NCI-H1694 (cell line): ENCODE results near the gene CSF1R.
A peak's percentile ranks its signal among the peaks of the same experiment; 100 is the strongest.

Source experiments
- DNase-seq: peaks from one replicate; lab custom pipeline; 2025; lab: John Stamatoyannopoulos, UW

Gene CSF1R

DNA sequence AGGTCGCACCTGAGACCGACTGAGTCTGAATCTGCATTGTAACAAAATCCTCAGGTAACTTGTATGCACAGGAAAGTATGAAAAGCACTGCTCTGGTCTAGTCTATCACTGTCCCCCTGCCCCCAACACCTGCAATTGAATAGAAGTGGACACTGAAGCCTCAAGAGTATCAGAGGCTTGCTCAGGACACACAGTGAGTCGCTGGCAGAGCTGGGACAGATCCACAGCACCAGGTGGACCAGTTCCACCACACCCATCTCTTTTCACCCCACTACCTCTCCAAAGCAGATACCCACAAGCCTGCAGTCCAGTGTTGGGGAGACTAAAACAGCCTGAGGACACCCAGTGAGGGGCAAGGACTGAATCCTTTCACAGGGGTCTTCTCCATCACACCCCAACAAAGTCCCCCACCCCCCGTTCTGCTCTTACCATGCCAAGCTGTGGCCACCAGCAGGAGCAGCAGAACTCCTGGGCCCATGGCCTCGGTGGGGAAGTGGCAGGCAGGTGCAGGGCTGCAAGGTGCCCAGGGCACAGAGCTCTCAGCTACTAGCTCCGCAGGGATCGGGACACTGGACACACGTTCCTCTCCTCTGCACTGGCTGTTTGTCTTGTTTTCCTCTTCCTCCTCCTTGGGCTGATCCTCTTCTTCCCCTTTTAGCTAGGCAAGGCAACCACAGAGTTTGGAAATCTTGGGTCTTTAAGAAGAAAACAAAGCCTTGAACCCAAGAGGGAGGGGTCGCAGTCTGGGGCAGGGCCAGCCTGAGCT, at the start of gene CSF1R:
Gene CSF1R, minus strand, starts transcription at position 605 of the 766 bp plus-strand sequence. Its CDS starts 127 bp downstream, at position 478.
- no peak for DNase-seq

DNA sequence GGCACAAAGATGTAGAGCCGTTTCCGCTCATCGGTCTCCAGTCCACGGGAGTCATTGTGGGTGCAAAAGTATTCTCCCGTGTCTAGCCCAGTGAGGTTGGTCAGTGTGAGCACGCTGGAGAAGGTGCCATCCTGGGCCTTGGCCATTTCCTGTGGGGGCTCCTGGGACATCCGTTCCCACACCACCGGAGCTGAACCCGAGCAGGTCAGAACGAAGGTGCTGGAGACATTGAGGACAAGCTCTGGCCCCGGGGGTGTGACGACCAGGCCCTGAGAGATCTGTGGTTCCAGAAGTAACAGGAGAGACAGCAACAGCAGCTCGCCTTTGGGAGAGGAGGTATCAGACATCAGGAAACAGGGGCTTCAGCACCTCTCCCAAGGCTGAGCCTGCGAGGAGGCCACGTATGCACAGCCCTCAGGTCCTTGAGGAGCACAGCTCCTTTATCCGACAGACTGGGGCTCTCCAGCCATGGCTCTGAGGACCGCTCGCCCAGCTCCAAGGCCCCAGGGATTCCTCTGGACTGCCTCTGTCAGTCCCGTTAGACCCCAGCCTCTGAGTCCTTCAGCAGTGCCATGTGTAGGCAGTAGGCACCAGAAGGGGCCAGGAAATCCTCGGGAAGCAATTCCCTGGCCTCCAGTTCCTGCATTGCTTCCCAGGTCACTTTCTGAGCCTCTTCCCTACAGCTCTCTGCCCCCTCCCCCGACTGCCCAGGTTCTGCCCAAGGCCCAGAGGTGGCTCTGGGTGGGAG, 49.4 kb upstream of the CSF1R start:
- no peak for DNase-seq

DNA sequence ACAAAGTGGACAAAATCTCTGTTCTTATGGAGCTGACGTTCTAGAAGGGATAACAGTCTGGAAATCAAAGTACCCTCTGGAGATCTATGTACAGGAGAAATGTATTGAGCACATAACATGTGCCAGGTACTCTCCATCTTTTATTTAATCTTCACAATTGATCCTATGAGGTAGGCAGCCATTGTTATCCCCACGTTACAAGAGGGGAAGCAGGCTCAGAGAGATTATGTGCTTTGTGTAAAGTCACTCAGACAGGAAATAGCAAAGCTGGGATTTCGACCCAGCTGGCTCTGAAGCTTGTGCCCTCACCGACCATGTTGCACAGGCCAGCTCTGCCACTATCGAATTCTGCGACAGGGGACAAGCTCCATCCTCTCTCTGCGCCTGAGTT, 47.8 kb upstream of the CSF1R start:
- no peak for DNase-seq

DNA sequence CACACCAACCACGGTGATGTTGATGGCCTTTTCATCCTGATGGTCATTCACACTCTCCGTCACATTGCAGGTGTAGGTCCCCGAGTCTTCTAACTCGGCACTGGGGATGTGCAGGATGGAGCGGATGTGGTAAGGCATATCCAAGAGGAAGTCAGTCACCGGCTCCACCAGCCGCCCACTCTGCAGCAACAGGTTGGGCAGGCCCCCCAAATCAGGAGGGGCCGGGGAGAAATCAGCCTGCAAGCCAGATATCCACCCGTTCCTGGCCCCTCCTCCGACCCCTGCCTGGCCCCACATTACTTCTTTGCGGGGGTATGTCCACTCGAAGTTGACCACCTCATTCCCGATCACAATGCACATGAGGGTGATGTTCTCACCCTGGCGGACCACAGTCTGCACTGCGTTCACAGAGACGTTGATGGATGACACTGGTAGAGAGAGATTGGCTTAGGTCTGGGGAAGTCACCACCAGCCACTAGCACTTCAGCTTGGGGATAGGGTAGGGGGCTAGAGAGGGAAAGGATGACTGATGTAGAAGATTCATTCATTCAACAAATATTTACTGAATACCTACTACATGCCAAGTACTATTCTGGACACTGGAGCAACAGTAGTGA, 47.3 kb upstream of the CSF1R start:
- no peak for DNase-seq

DNA sequence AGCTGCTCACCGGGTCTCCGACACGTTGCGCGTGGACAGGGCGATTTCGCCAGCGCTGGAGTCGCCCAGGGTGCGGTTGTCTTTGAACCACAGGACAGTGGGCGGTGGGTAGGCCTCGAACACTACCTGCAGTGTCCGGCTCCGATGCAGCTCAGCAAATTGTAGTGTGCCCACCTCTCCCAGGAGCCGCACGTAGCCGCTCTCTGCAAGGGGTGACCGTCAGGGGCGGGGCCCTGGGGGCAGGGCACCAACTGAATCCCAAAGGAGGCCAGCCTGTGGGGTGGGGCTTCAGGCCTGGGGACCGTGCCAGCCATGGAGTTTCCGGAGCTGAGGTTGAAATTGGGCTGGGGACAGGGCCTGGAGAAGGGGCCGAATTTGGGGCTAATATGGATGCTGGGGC, 46.4 kb upstream of the CSF1R start:
- DNase-seq, result no peak

DNA sequence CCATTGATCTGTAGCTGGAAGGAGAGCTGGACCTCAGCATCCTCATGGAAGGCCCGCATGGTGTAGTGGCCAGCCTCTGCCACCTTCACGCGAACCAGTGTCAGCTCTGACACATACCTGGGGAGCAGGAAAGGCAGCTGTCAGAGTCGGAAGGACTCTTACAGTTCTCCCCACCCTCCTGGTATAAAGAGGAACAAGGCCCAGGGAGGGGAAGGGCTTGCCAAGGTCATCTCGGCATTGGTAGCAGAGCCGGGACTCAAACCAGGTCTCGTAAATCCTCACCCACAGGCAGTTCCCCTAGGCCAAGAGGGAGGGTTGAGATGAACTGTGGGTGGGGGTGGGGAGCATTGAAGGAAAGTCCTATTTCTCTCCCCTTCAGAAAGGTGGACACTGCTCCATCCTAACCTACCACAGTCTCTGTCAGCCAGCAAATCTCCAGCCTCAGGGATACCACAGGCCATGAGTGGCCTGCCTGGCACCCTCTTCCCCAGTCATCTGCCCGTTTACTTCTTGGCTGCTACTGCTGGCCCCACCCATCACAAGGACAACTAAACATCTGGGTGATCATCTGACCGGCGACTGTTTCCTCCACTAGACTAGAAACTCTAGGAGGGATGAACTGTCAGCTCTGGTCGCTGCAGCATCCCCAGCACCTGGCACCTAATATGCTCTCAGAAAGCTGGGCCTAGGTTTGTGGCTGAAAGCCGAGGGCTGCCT, 45.8 kb upstream of the CSF1R start:
- no peak for DNase-seq

DNA sequence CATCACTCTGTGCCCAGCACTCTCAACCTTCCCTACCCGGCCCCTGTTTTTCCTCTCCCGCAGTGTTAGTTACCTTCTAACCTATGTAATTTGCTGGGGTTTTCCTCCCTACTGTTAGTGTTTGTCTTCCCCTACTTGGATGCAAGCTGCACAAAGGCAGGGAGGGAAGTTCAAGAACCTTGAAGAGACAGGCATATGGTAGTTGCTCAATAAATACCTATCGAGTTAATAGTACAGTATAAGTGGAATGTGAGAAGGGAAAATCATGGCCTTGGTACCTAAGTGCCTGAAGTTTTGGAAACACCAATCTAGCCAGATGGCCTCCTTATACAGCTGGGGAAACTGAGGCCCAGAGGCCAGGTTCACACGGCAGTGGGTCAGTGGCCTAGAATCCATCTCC, 45.1 kb upstream of the CSF1R start:
- no peak for DNase-seq

DNA sequence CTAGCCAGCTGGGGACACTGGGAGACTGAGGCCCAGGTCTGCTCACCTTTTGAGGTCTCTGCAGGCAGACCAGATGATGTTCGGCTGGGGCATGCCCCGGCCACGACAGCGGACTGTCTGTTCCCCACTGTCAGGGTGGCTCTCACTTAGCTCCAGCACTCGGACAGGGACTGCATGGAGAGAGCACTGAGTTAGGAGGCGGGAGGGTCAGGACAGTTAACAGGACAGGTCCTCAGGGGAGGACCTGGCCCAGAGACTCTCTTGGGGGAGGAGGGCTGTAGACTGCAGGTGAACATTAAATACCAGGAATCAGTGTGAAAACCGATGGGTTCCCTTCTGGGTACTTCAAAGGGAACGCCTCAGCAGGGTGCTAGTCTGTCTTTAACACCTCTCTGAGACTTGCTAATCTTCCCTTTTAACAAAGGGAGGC, 44.2 kb upstream of the CSF1R start:
- no peak for DNase-seq

DNA sequence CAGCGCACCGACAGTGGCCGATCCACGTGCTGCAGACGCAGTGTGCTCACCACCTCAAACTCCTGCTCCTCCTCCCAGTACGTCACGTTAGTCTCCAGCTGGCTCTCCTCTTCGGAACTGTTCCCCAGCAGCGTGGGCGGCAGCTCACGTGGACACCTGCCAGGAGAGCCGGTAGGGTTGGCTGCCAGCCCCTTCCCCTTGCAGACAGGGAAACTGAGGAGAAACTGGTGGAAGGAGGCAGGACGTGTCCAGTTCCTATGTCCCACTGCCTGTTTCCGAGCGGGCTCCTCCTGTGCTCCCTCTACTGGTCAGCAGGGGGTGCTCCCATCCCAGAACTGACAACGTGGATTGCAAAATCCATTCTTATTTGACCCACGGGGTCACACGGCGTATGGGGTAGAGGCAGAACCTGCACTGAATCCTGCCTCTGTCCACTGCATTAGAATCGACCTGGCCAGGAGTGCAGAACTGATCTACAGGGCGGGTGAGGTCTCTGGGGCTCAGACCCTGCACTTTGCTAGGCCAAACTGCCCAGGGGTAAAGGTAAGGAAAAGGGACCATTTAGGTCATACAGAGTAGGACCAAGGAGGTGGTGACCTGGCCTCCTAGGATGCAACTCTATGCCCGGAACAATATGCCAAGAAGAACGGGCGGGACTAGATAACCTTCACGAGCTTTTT, 43.6 kb upstream of the CSF1R start:
- DNase-seq, result peak; percentile 43

DNA sequence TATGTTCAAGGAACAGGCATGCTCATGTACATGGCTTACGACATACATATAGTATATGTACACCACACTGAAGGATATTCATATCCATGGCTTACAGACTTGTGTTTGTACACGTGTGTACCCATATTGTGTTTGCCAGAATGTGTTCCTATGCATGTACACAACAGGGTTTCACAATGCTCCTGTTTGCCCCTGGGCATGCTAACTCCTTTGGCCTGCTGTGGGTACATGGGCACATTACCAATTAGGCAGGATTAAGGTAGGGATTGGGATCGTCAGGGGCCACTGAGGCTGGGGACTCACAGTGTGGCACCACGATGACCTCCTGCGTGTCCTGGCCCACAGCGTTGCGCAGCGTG, 43.1 kb upstream of the CSF1R start:
- no peak for DNase-seq

DNA sequence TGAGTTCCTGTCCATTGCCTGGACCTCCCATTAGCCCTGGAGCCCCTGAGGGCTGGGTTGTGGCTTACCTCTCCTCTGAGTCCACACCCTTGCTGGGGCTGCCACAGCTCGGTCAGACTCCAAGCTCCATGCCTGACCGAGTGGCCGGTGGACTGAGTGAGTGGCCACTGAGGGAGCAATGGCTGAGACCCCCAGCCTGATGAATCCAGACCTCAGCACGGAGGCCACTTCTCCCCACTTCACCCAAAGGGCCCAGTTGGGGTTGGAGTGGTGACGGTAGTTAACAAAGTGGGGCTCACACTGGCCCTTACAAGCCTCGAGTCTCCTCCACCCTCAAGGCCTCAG, 40.5 kb upstream of the CSF1R start:
- no peak for DNase-seq

DNA sequence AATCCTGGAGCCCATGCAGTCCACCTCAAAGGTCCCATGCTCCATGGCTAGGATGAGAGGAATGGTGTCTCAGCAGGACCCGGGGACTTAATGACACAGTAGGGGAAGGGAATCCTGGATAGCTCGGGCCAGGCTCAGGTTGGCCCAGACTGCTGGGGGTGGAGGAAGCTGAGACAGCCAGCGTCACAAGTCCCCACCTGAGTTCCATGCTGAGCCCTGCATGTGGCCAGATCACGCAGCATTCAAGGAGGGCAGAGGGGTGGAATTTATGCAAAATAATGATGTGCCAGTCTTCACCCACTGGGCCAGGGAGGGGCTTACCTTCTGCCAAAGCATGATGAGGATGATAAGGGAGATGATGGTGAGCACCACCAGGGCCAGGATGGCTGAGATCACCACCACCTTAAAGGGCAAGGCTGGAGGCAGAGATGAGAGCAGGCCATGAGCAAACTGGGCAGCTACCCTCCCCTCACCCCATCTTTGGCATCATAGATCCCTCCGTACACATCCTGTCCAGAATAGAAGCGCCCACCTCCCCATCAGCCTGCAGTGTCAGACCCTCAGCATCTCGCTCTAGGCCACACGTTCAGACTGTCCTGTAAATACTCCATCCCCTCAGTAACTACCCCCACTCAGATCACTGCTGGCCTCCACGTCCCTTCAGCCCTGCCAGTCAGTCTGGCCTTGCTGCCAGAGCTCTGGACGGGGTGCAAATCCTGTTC, 40.0 kb upstream of the CSF1R start:
- no peak for DNase-seq

DNA sequence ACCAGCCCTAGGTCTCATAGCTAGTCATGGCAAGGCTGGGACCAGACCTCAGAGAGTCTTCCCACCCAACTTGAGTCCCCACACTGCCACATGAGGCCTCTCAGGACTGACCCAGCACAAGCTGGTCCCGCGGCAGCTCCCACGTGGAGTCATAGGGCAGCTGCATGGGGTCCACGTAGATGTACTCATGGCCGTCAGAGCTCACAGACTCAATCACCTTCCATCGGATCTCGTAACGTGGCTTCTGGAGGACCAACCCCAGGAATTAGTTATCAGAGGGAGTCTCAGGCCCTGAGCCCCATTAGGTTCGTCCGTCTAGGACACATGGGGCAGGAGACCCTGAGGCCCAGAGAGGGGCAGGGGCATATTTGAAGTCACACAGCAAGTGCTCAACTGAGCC, 39.0 kb upstream of the CSF1R start:
- no peak for DNase-seq

DNA sequence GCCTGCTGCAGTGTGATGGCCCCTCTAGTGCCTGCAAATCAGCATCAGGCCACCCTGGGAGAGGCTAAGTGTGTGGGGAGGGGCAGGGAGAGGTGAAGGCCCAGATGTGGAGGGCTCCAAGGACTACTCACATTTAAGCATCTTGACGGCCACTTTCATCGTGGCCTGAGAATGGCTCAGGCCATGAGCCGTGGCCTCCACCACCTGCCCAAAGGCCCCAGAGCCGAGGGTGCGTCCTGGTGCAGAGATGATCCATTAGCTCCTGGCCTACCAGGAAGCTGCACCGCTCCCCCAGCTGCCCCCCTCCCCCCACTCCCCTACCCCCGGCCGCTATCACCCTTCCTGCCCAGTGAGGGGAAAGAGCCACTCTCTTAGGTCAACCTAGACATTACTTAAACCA, 38.2 kb upstream of the CSF1R start:
- no peak for DNase-seq

DNA sequence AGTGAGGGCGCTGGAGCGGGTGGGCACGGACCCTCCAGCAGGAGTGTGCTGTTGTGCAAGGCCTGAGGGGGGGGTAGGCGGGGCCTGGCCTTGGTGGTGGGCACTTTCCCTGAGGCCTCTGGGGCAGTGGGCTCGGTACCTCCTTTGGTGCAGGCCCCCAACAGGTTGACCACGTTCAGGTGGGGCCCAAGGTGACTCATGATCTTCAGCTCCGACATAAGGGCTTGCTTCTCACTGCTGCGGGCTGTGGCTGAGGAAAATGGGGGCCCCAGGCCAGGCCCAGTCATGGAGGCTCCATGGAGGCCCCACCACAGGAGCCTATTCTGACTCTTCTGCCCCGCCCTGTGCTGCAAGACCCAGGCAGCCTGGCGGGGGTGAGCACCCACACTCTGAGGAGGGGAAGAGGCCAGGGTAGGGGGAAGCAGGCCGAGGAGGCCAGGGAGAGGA, 37.8 kb upstream of the CSF1R start:
- DNase-seq, result no peak

DNA sequence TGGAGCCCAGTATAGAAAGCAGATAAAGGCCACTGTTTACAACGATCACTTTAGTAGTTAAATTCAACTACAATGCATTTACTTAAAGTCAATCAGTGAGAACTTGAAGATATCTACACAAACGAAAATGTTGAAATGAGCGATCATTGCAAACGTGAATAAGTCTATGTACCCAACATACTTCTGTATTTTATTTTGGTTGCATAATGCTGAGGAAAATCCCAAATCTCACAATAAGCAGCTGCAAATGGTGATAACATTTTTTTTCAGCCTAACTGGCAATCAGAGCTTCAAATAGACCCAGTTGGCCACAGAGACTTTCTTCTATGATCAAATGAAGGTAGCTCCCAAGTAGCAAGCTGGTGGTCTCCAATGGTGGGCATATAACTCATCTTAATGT, 37.2 kb upstream of the CSF1R start:
- no peak for DNase-seq

DNA sequence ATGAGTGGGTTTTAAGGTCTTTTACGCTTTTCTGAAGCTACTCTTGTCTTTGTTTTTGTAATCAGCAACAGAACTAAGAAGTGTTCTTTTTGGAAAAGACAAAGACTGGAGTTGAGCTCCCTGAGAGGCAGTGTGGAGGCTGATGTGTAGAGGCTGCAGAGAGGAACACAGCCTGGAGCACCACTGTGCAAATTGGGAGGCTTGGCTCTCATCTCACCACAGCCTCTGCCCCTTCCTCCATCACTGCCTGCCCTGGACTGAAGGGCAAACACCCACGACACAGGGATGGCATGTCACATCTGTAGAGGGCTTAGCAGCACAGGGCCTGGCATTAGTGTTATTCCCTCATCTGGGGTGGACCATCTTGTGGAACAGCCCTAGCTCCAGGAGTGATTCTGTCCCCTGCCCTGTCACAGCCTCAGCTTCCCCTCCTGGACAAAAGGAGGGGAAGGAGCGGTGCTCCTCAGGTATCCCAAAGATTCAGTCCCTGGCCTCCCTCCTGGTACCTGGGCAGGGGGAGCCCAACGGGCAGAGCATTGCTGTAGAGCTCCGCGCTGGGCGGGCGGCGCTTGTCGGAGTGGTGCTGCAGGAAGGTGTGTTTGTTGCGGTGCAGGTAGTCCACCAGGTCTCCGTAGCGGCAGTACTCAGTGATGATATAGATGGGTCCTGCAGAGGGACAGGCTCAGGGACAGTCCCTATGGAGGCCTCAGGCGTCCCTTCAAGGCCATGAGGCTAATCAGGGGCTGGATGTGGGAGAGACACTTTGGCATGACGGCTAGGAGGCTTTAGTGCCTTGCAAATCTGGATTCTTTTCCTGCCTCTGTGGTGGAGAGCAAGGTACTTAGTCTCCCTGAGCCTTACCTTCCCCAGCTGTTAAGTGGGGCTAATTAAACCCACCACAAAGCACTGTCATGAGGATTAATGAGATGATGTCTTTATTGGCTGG, 36.5 kb upstream of the CSF1R start:
- no peak for DNase-seq

DNA sequence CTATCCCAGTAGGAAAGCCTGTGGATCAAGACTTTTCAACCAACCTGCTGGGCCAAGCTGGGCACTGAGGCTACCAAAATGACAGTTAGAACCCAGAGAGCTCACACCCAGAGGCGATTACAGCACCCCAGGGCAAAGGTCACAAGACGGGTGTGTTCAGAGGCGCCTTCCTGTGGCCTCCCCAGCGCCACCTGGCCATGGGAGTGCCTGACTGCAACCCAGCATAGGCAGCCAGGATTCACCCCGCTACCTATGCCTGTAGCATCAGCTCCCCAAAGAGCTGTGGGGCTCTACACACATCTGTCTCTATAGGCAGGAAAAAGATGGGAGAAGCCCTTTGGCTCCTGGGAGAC, 35.8 kb upstream of the CSF1R start:
- no peak for DNase-seq

DNA sequence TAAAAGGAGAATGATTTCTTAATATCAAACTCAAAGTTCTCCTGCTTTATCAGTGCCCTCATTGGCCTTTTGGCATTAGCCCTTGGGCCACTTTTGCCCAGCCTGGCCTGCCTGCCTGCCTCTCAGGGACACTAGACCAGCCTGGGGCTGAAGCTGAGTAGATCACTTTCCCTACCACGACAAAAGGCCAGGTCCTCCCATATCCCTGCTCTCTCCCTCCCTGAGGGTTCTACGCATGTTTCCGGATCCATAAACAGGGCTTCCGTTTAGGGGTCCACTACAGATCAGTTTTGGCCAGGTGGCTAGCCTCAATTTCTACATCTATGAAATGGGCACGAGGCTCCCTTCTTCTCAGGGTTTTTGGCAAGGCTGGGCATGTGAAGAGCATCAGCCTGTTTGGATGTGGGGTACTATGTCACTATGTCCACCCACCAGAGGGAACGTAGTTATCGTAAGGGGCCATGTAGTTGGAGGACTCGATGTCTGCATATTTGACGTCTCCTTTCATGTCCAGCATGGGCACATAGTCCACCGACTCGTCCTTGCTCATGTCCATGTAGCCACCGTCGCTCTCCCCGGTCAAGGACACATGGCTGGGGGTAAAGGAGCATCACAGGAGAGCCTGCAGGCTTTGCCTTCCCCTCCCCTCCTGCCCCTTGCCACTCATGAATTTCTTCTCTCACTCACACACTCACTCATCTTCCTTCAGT, 35.2 kb upstream of the CSF1R start:
- DNase-seq, result no peak
